RWPE1 (cell line): Measurements from ENCODE around the gene TSN.

Source experiments
- CTCF ChIA-PET: fragments of 350-600 bp; sonication (Branson Sonifier 250); formaldehyde crosslinking; extraction: SDS; loops from one replicate; lab custom pipeline; 2021; lab: Yijun Ruan, JAX
- POLR2A ChIA-PET: fragments of 400-600 bp; formaldehyde crosslinking; extraction: SDS; loops from one replicate; lab custom pipeline; 2020; ENCODE audit warnings: antibody characterized with exemption; ENCODE audit not compliant: low non-redundant PET; lab: Yijun Ruan, JAX
- DNase-seq: peaks from one replicate; pipeline ENCODE4 v3.0.0; 2012; ENCODE audit warnings: low spot score
- H3K27ac ChIP-seq: fragments of 450-650 bp; 2 replicates; pipeline ENCODE4 v1.5.1; 2017
- TF ChIP-seq, protein P1 (sequence below): fragments of 450-650 bp; conservative IDR thresholded peaks from 2 replicates; pipeline ENCODE4 v1.5.1; 2017; ENCODE audit warnings: low read depth, mild to moderate bottlenecking

The TSN gene

DNA sequence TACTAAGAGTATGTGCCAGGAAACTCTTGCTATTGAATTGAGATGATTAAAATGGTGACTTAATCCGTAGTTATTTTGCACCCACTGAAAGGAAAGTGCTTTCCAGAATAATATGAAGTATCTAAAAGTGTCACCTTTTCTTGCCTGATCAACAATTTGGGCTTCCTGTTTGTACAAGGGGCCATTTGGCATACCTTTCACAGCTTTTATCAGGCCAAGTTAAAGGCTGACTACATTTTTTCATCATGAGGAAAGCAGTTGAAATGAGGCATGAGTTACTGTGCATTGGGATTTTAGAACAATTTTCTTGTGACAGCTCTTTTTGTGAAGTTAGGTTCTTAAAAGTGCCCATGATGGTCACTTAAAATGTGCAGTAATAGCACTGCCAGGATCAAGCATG is 11.2 kb downstream of the TSN start:
- DNase-seq, result no peak
- no peak overlapping the region for H3K27ac ChIP-seq
- POLR2A ChIA-PET, result no interaction called here
- CTCF ChIA-PET, result no interaction called here
- TF ChIP-seq, protein P1, sequence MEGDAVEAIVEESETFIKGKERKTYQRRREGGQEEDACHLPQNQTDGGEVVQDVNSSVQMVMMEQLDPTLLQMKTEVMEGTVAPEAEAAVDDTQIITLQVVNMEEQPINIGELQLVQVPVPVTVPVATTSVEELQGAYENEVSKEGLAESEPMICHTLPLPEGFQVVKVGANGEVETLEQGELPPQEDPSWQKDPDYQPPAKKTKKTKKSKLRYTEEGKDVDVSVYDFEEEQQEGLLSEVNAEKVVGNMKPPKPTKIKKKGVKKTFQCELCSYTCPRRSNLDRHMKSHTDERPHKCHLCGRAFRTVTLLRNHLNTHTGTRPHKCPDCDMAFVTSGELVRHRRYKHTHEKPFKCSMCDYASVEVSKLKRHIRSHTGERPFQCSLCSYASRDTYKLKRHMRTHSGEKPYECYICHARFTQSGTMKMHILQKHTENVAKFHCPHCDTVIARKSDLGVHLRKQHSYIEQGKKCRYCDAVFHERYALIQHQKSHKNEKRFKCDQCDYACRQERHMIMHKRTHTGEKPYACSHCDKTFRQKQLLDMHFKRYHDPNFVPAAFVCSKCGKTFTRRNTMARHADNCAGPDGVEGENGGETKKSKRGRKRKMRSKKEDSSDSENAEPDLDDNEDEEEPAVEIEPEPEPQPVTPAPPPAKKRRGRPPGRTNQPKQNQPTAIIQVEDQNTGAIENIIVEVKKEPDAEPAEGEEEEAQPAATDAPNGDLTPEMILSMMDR, result no peak

DNA sequence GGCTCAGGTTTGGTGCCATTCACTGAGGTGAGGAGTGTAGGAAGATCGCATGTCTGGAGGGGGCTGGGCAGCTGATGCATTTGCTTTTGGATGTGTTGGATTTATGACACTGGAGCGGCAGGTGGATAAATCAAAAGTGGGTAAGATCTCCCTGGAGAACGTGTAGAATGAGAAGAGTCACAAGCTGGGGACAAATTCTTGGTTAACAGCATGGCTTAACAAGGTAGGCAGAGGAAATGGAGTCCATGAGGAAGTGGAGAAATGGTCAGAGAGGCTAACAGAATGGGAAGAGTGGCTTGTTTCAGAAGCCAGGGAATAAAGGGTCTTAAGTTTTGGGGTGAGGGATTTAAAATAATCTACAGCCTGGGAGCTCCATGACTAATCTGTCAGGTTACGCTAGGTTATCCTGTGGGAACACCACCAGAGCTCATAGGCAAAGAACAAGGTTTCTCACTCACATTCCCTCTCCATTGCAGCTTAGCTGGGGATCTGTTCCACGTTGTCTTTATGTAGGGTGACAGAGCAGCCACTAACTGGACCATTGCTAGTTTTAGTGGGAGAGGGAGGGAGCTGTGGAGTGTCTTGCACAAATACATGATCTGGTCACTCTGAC is 12.8 kb downstream of the TSN start:
- CTCF ChIA-PET, result interaction anchor here (0.5 to 0.6 kb wide), 2 partner anchors 35 to 1570 kb away, joined by 3 to 4 read pairs; no protein-coding TSS in a partner anchor
- TF ChIP-seq, protein P1, result no peak
- no peak for DNase-seq
- POLR2A ChIA-PET, result no interaction called here
- no peak overlapping the region for H3K27ac ChIP-seq

DNA sequence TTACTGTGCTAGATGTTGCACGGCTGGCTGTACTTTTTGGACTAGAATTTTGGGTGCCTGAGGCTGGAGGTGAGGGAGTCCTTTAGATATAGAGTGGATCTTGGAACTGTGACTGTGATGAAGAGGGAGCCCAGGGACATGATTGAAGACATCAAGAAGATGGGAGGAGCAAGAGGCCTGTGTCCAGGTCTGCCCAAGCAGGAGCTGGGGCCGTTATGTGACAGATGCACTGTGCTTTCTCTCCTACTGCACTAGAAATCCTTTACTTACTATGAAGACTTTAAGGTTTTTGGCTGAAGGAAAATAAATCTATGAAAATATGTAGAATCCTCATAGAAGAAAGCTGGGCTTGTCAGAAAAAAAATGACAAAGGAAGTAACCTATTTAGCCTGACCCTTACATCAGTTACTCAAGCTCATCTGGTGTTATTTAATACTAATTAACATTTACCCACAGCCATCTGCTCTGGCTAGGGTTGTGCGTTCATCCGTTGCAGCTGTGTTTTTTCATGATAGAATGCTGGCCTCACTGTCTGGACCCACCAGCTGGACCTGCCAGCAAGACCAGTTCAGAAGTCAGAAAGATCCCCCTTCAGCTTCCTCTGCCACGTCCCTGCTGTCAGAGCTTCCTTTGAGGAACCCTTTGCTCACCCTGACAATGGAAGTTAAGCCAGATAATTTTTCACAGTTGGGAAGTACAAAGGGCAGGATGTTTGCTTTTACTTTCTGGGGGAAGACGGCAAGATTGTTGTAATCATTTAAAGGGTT is 16.7 kb downstream of the TSN start:
- TF ChIP-seq, protein P1, result no peak
- POLR2A ChIA-PET, result interaction anchor here (0.5 kb wide), 1 partner anchor 67 kb away, joined by 3 read pairs; no protein-coding TSS in a partner anchor
- CTCF ChIA-PET, result interaction anchor here (0.5 to 1.2 kb wide), 3 partner anchors 9 to 84 kb away, joined by 3 to 6 read pairs (median 3); no protein-coding TSS in a partner anchor
- DNase-seq, result no peak
- no peak overlapping the region for H3K27ac ChIP-seq

DNA sequence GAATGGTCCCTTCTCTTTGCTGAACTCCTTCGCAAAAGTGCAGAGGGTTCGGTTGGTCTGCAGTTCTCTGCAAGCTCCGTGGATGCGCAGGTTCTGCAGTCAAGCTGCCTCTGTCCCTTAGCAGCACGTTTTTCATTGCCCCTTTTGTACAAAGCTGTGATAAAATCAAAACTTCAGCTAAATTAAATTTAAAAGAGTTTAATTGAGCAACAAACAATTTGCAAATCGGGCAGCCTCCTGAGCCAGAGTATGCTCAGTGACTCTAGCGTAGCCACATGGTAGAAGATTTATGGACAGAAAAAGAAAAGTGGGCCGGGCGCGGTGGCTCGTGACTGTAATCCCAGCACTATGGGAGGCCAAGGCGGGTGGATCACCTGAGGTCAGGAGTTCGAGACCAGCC is 18.8 kb downstream of the TSN start:
- DNase-seq, result no peak
- CTCF ChIA-PET, result no interaction called here
- TF ChIP-seq, protein P1, result no peak
- POLR2A ChIA-PET, result interaction anchor here (0.7 kb wide), 1 partner anchor 148 kb away, joined by 6 read pairs; no protein-coding TSS in a partner anchor
- H3K27ac ChIP-seq, result no peak overlapping the region

DNA sequence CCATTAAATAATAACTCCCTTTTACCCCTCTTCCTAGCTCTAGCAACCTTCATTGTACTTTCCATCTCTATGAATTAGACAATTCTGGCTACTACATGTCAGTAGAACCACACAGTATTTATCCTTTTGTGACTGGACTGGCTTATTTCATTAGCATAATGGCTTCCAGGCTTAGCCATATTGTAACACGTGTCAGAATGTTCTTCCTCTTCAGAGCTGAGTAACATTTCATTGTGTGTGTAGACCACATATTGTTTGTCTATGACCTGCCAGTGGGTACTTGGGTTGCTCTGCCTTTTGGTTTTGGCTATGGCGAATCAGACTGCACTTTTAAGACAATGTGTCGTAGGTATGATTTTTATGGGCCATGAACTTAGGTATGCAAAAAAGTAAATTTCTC is 20.9 kb downstream of the TSN start:
- TF ChIP-seq, protein P1, result no peak
- no peak for DNase-seq
- ChIA-PET CTCF (no interaction called here), POLR2A (no interaction called here)
- no peak overlapping the region for H3K27ac ChIP-seq

DNA sequence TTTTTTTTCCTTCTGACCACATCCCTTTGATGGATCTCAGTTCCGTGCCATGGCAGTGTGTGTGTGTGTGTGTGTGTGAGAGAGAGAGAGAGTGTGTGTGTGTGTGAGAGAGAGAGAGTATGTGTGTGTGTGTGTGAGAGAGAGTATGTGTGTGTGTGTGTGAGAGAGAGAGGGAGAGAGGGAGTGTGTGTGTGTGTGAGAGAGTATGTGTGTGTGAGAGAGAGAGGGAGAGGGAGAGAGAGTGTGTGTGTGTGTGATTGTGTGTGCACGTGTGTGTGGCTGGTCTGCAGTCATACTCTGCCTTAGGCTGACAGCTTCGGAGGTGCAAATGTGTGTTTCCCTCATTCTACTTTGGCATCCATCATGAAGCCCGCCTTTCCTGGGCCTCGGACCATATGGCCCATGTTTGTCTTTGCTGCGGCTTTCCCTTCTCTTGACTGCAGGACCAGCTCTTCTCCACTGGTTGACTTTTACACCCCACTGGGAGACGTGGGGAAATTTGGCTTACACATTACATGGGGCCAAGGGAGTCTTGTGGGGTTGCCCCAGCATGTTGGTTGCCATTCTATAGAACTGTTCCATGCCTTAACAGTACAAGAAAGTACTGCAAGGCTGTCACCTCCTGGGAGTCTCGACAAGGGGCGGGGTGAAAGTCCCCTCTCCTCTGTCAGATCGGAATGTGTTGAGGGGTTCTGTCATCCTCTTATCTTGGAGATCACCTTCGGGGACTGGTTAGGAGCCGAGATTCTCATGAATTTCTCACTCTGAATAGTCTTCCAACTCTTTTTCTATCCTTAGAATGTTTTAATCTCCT is 21.6 kb downstream of the TSN start:
- H3K27ac ChIP-seq, result no peak overlapping the region
- CTCF ChIA-PET, result interaction anchor here (0.7 kb wide), 1 partner anchor 281 kb away, joined by 3 read pairs; no protein-coding TSS in a partner anchor
- TF ChIP-seq, protein P1, result no peak
- DNase-seq, result no peak
- POLR2A ChIA-PET, result no interaction called here
